GM21737 (cell line): ENCODE data around the gene PRDX3.
"Not testable (repeated sequence)": the region's sequence is repeated elsewhere in the genome, so short reads cannot be mapped to it uniquely, and the experiment has no call there.

ENCODE experiments used
- ATAC-seq: cut with Tn5 transposase; IDR thresholded peaks from one replicate; pipeline ENCODE4 v1.9.1; 2021; ENCODE audit warnings: mild to moderate bottlenecking, moderate library complexity; ENCODE audit not compliant: unreplicated experiment

PRDX3 gene

GRCh38 chr10:119206603-119207365 lies 28.2 kb upstream of the PRDX3 start:
- ATAC-seq: peak; percentile 44

GRCh38 chr10:119205894-119206602 lies 27.4 kb upstream of the PRDX3 start:
- ATAC-seq: peak; percentile 17

GRCh38 chr10:119203006-119203405 lies 24.4 kb upstream of the PRDX3 start:
- no peak for ATAC-seq

- no peak for ATAC-seq
Measured at GRCh38 chr10:119201233-119201632, 22.6 kb upstream of the PRDX3 start.

GRCh38 chr10:119199231-119199992 lies 20.8 kb upstream of the PRDX3 start:
- ATAC-seq: no peak

- ATAC-seq: no peak
Measured at GRCh38 chr10:119198438-119198837, 19.8 kb upstream of the PRDX3 start.

- no peak for ATAC-seq
Measured at GRCh38 chr10:119197921-119198320, 19.3 kb upstream of the PRDX3 start.

- no peak for ATAC-seq
Measured at GRCh38 chr10:119191881-119192280, 13.3 kb upstream of the PRDX3 start.

GRCh38 chr10:119190954-119191785 lies 12.6 kb upstream of the PRDX3 start:
- no peak for ATAC-seq

GRCh38 chr10:119190353-119190752 lies 11.7 kb upstream of the PRDX3 start:
- no peak for ATAC-seq

- ATAC-seq: no peak
Measured at GRCh38 chr10:119189811-119190282, 11.2 kb upstream of the PRDX3 start.

- ATAC-seq: no peak
Measured at GRCh38 chr10:119183664-119184412, 5.2 kb upstream of the PRDX3 start.

- not testable (repeated sequence) for ATAC-seq
Measured at GRCh38 chr10:119180850-119181400, 2.3 kb upstream of the PRDX3 start.

GRCh38 chr10:119177708-119178371 lies 772 bp downstream of the PRDX3 start:
- ATAC-seq: no peak

- ATAC-seq: no peak
Measured at GRCh38 chr10:119176166-119176565, 2.4 kb downstream of the PRDX3 start.

GRCh38 chr10:119174109-119174508 lies 4.5 kb downstream of the PRDX3 start:
- no peak for ATAC-seq

- ATAC-seq: no peak
Measured at GRCh38 chr10:119167041-119167440, 11.6 kb downstream of the PRDX3 start.

- no peak for ATAC-seq
Measured at GRCh38 chr10:119166564-119166963, 12.0 kb downstream of the PRDX3 start.

- ATAC-seq: no peak
Measured at GRCh38 chr10:119166118-119166500, 12.5 kb downstream of the PRDX3 start.
